Sigmoid colon (tissue), 7 donors: ENCODE results near the gene TMCC3. TPM values are rescaled to one million over a fixed set of nuclear protein-coding genes. Genes with fewer than 3 reads are reported as not detected.

Source experiments
- DNase-seq: peaks from one replicate; pipeline ENCODE4 v3.0.0-alpha.2; 2019
- H3K27ac ChIP-seq, 4 donors: fragments of 200-600 bp; sonication (generic); one replicate each; pipeline ENCODE4 v1.5.1; 2016 to 2019; ENCODE audit warnings: mild to moderate bottlenecking in 1 of 4
- H3K27me3 ChIP-seq, 3 donors: fragments of 200-600 bp; sonication (generic); one replicate each; pipeline ENCODE4 v1.5.1; 2019; ENCODE audit warnings: mild to moderate bottlenecking in 1 of 3
- H3K36me3 ChIP-seq, 4 donors: fragments of 200-600 bp; sonication (generic); one replicate each; pipeline ENCODE4 v1.5.1; 2016 to 2019
- H3K4me1 ChIP-seq, 4 donors: fragments of 200-600 bp; sonication (generic); one replicate each; pipeline ENCODE4 v1.5.1; 2017 to 2019
- H3K4me3 ChIP-seq, 4 donors: fragments of 200-600 bp; sonication (generic); one replicate each; pipeline ENCODE4 v1.5.1; 2017 to 2019; ENCODE audit warnings: mild to moderate bottlenecking in 2 of 4, moderate library complexity in 1 of 4
- H3K9me3 ChIP-seq, 4 donors: fragments of 200-600 bp in 3 of 4; sonication (generic) in 3 of 4; one replicate each; pipeline versions ENCODE4 v1.5.1 to v1.6.1; 2013 to 2019
- CTCF ChIP-seq, 4 experiments: fragments of 450-650 bp in 3 of 4; fragments of 200-600 bp in 1 of 4; IDR thresholded peaks; one replicate each; pipeline ENCODE4 v1.5.1; 2016 to 2019; ENCODE audit warnings: antibody characterized with exemption in 4 of 4, mild to moderate bottlenecking in 3 of 4, moderate library complexity in 2 of 4
- EP300 ChIP-seq, 4 donors: sonication (generic); formaldehyde crosslinking; IDR thresholded peaks; one replicate each; pipeline ENCODE4 v1.6.1; 2017; ENCODE audit warnings: antibody characterized with exemption in 4 of 4
- POLR2A ChIP-seq, 2 donors: fragments of 450-650 bp; IDR thresholded peaks; one replicate each; pipeline ENCODE4 v1.6.1; 2016; ENCODE audit warnings: antibody characterized with exemption in 2 of 2, mild to moderate bottlenecking in 2 of 2, moderate library complexity in 2 of 2
- POLR2AphosphoS5 ChIP-seq, 4 donors: sonication (generic); formaldehyde crosslinking; IDR thresholded peaks; one replicate each; pipeline ENCODE4 v1.6.1; 2017; ENCODE audit warnings: antibody characterized with exemption in 4 of 4
- WGBS, 2 donors: extraction: QIAGEN DNeasy Blood & Tissue Kit; methylation state at CpG; one replicate each; pipeline ENCODE4 v1.1.7; 2013; 5-methylcytosine and 5-hydroxymethylcytosine counted together
- intact Hi-C: fragments of 100-400 bp; cut with DNase I; formaldehyde crosslinking; loops from one replicate; pipeline ENCODE4 v1.15.1; 2023
- polyA plus RNA-seq, 3 donors: library from polyadenylated mRNA; stranded (reverse); fragments of 200-250 nt; gene quantifications; one replicate each; pipeline ENCODE4 v1.2.3, GENCODE V29; 2013
- total RNA-seq, 4 donors: library from RNA; depleted of rRNA; stranded (reverse); fragments of >200 nt; gene quantifications; one replicate each; pipeline ENCODE4 v1.1.0, GENCODE V29; 2016
- donor health status: healthy with polysubstance abuse.
- donor health status: Bipolar disorder and iron deficiency.
- donor health status: healthy.

TMCC3 gene
- total and polyA plus RNA-seq, 7 donors, result 4.9 to 44.9 (median 8.3) TPM

DNA sequence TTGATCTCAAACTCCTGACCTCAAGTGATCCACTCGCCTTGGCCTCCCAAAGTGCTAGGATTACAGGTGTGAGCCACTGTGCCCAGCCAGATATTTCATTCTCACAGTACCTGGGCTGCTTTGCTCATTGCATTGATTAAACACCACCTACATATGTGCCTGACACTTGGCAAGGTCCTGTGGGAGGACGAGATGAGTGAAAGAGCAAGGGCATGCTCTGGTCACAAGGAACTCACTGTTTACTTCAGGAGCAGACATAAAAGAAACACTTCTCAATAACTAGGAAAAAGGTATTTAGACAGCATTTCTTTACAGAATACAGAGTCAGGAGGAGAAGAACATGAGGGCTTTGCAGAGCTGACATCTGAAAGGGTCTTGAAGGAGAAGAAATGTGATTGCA lies 91.7 kb downstream of the TMCC3 start:
- Histone ChIP-seq H3K36me3 (no peaks in the 10 kb centered on the region), H3K9me3 (peaks cover 0 to 3% (median 0%) of the 10 kb centered on the region in 4 donors), H3K27ac (no peak overlapping the region), H3K4me3 (no peak overlapping the region), H3K27me3 (no peaks in the 10 kb centered on the region), H3K4me1 (no peaks in the 10 kb centered on the region)
- WGBS, 2 donors, result 13 to 67% methylated on average over 2 of the region's 2 CpGs
- no peak for TF ChIP-seq POLR2A (IDR thresholded peaks at IDR 0.05)
- no peak for TF ChIP-seq CTCF (IDR thresholded peaks at IDR 0.05)
- no peak for TF ChIP-seq POLR2AphosphoS5 (IDR thresholded peaks at IDR 0.05)
- no peak for TF ChIP-seq EP300 (IDR thresholded peaks at IDR 0.05)
- intact Hi-C loops, result no loop called here
- no peak for DNase-seq

- Histone ChIP-seq H3K27ac (no peak overlapping the region), H3K36me3 (no peaks in the 10 kb centered on the region), H3K4me3 (no peak overlapping the region), H3K9me3 (peaks cover 0 to 3% (median 0%) of the 10 kb centered on the region in 4 donors), H3K4me1 (no peaks in the 10 kb centered on the region), H3K27me3 (no peaks in the 10 kb centered on the region)
- TF ChIP-seq EP300 (IDR thresholded peaks at IDR 0.05) (no peak), CTCF (IDR thresholded peaks at IDR 0.05) (no peak), POLR2AphosphoS5 (IDR thresholded peaks at IDR 0.05) (no peak), POLR2A (IDR thresholded peaks at IDR 0.05) (no peak)
- no peak for DNase-seq
- 17 to 62% methylated on average over 1 of the region's 1 CpG for WGBS, 2 donors
- intact Hi-C loops, result no loop called here
Observed at GRCh38 chr12:94557746-94558295, 92.5 kb downstream of the TMCC3 start.

GRCh38 chr12:94555687-94556086 lies 94.7 kb downstream of the TMCC3 start:
- no peak overlapping the region for H3K27ac ChIP-seq
- H3K4me1 ChIP-seq, result no peaks in the 10 kb centered on the region
- no peaks in the 10 kb centered on the region for H3K27me3 ChIP-seq
- peaks cover 0 to 3% (median 0%) of the 10 kb centered on the region in 4 donors for H3K9me3 ChIP-seq
- intact Hi-C loops, result no loop called here
- no peaks in the 10 kb centered on the region for H3K36me3 ChIP-seq
- no peak overlapping the region for H3K4me3 ChIP-seq
- DNase-seq, result no peak
- TF ChIP-seq EP300 (IDR thresholded peaks at IDR 0.05) (no peak), CTCF (IDR thresholded peaks at IDR 0.05) (no peak), POLR2AphosphoS5 (IDR thresholded peaks at IDR 0.05) (no peak), POLR2A (IDR thresholded peaks at IDR 0.05) (no peak)
- WGBS, 2 donors, result 94% methylated on average over 3 of the region's 3 CpGs

- H3K36me3 ChIP-seq, result no peaks in the 10 kb centered on the region
- H3K9me3 ChIP-seq, result peaks cover 0 to 3% (median 0%) of the 10 kb centered on the region in 4 donors
- DNase-seq, result no peak
- no peaks in the 10 kb centered on the region for H3K4me1 ChIP-seq
- no peak for TF ChIP-seq CTCF (IDR thresholded peaks at IDR 0.05)
- intact Hi-C loops, result no loop called here
- no peak overlapping the region for H3K4me3 ChIP-seq
- no peaks in the 10 kb centered on the region for H3K27me3 ChIP-seq
- H3K27ac ChIP-seq, result no peak overlapping the region
- 90 to 93% methylated on average over 15 of the region's 15 CpGs for WGBS, 2 donors
Observed at GRCh38 chr12:94553875-94554274, 96.5 kb downstream of the TMCC3 start.

DNA sequence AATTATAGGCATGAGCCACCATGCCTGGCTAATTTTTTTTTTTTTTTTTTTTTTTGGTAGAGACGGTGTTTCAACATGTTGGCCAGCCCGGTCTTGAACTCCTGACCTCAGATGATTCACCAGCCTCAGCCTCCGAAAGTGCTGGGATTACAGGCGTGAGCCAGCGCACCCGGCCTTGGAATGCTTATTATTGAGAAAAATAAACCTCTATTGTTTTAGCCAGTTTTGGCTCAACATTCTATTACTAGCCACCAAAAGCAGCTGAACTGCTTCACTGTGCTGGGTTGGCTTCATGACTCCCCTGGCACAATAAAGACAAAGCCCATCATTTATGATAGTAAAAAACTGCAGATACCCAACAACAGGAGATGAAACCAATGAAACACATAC lies 97.2 kb downstream of the TMCC3 start:
- 67 to 73% methylated on average over 6 of the region's 6 CpGs for WGBS, 2 donors
- no peak for DNase-seq
- no peak overlapping the region for H3K4me3 ChIP-seq
- intact Hi-C loops, result no loop called here
- peaks cover 0 to 3% (median 0%) of the 10 kb centered on the region in 4 donors for H3K9me3 ChIP-seq
- TF ChIP-seq CTCF (IDR thresholded peaks at IDR 0.05), result no peak
- TF ChIP-seq POLR2A (IDR thresholded peaks at IDR 0.05), result no peak
- TF ChIP-seq EP300 (IDR thresholded peaks at IDR 0.05), result no peak
- no peak for TF ChIP-seq POLR2AphosphoS5 (IDR thresholded peaks at IDR 0.05)
- no peaks in the 10 kb centered on the region for H3K36me3 ChIP-seq
- H3K27ac ChIP-seq, result no peak overlapping the region
- no peaks in the 10 kb centered on the region for H3K27me3 ChIP-seq
- no peaks in the 10 kb centered on the region for H3K4me1 ChIP-seq
